Spleen (tissue), 7 donors: ENCODE results near the gene DDX54.

Experiments used
- CTCF ChIP-seq, 11 experiments: fragments of 200-600 bp in 7 of 11; fragments of 450-650 bp in 4 of 11; sonication (generic) in 4 of 11; IDR thresholded peaks in 8 of 11; conservative IDR thresholded peaks in 3 of 11; 1 replicate in 7 of 11; 2 replicates in 4 of 11; pipeline versions ENCODE4 v1.4.0 to v1.8.0; 2016 to 2021; ENCODE audit warnings: antibody characterized with exemption in 11 of 11, inconsistent platforms in 4 of 11, mild to moderate bottlenecking in 1 of 11
- POLR2A ChIP-seq, 3 donors: fragments of 450-650 bp; IDR thresholded peaks; one replicate each; pipeline ENCODE4 v1.5.1; 2017; ENCODE audit warnings: antibody characterized with exemption in 3 of 3, mild to moderate bottlenecking in 1 of 3
- donor health status: DM: no; HTN: no; CAD: no; lungs with moderate emphysema.
- donor health status: DM: no; HTN: no; CAD: no.
- donor health status: DM: no; HTN: no; CAD: no.

GRCh38 chr12:113129664-113130456 is 55.4 kb downstream of the DDX54 start:
- TF ChIP-seq CTCF (IDR thresholded peaks at IDR 0.05 in 8 of 11, conservative IDR thresholded peaks at IDR 0.05 in 3 of 11) (no peak), POLR2A (IDR thresholded peaks at IDR 0.05) (no peak)
